GM21390 (cell line): ENCODE data around the gene MEGF9.
"Not testable (repeated sequence)": the region's sequence is repeated elsewhere in the genome, so short reads cannot be mapped to it uniquely, and the experiment has no call there.

Source experiments
- ATAC-seq: cut with Tn5 transposase; IDR thresholded peaks from one replicate; pipeline ENCODE4 v1.9.1; 2021; ENCODE audit not compliant: unreplicated experiment

Gene MEGF9

GRCh38 chr9:120714088-120714845 is at the start of gene MEGF9:
TSS of gene MEGF9 (minus strand) at chr9:120714470. CDS start at chr9:120714358, 112 bp downstream.
- ATAC-seq: peak; percentile 91

- ATAC-seq: no peak
These were observed 46.7 kb upstream of the MEGF9 start for GRCh38 chr9:120761006-120761405.

- no peak for ATAC-seq
These were observed 45.6 kb upstream of the MEGF9 start for GRCh38 chr9:120759755-120760400.

DNA sequence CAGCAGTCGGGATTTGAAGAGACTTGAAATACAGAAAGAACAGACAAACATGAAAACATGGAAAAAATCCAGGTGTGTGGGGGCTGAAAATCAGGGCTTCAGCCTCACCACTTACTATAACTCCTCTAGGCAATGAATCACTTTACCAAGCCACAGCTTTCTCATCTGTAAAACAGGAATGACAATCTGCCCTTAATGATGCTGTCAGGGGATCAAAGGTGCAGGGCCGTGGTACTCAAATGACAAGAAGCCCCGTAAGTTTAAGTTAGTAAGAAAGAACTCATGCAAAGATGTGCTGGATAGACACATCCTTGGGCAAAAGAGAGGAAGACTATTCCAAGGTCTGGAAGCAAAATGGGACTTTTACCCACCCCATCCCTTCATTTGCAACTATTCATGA is 44.3 kb upstream of the MEGF9 start:
- ATAC-seq: no peak

DNA sequence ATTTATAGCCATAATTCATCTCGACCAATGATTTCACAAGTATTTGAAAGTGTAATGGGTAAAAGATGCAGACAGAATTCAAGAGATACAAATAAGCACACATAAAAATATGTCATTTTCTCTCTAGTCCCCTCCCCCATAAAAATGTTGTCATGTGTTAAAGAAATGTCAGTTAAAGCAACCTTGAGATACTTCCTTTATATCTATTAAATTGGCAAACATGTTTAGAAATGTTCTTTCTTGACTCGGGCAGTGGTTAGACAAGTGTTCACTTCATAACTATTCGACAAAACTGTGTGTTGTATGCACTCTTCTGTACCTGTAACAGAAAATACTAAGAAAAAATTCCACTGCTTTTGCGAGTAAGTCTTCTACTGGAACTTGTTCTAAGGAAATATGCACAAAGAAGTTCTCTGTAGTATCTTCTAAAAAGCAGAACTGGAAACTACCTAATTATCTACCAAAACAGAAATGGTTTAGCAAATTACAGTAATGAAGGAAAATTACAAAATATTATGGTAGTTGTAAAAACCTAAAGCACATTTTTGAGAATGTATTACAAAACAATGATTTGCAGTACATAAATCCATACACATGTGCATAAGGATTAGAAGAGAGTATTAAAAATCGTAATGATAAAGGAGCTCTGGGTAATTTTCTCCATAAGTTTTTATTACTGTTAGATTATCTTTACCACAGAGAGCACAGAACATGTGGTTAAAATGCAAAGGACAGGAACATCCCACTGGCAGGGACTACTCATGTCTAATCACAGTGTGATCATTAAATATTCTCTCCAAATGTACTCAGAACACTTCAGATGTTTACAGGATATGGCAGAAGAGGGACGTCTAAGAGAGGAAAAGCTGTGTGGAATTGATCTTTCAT is 43.0 kb upstream of the MEGF9 start:
- ATAC-seq: no peak

- ATAC-seq: no peak
These were observed 42.3 kb upstream of the MEGF9 start for GRCh38 chr9:120756531-120756930.

GRCh38 chr9:120755810-120756434 is 41.7 kb upstream of the MEGF9 start:
- peak; percentile 51 for ATAC-seq

DNA sequence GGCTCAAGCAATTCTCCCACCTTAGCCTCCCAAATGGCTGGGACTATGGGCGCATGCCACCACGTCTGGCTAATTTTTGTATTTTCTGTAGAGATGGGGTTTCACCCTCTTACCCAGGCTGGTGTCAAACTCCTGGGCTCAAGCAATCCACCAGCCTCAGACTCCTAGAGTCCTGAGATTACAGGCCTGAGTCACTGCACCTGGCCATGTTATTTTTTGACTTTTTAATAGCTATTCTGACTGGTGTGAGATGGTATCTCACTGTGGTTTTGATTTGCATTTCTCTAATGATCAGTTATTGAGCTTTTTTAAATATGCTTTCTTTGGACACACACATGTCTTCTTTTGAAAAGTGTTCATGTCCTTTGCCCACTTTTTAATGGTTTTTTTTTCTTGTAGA is 40.8 kb upstream of the MEGF9 start:
- peak; percentile 72 for ATAC-seq

GRCh38 chr9:120750421-120750820 is 36.2 kb upstream of the MEGF9 start:
- ATAC-seq: no peak

GRCh38 chr9:120746366-120746765 is 32.1 kb upstream of the MEGF9 start:
- ATAC-seq: not testable (repeated sequence)

DNA sequence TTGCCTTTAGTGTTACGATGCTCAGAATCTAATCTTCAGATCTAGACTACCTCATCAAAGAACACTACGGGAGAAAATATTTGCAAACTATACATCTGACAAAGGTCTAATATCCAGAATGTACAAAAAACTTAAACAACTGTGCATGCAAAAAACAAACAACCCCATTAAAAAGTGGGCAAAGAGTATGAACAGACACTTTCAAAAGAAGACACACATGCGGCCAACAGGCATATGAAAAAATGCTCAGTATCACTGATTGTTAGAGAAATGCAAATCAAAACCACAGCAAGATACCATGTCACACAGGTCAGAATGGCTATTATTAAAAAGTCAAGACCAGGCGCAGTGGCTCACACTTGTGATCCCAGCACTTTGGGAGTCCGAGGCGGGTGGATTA is 31.0 kb upstream of the MEGF9 start:
- ATAC-seq: no peak

DNA sequence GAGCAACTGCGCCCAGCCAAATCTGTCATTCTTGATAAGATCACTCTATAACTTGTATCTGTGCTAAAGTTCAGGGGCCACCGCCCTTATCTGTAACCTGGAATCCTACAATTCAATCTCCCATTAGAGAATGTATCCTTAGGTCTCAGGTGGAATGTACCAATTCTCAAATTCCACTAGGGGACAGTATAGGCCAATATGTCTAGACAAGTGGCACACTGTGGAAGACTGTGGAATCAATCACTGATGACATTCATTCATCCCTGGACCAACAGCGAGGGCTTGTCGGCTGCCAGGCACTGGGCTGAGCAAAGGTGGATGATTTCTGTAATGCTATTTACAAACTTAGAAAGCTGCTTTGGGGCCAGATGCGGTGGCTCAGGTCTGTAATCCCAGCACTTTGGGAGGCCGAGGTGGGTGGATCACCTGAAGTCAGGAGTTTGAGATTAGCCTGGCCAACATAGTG is 28.7 kb upstream of the MEGF9 start:
- ATAC-seq: no peak

DNA sequence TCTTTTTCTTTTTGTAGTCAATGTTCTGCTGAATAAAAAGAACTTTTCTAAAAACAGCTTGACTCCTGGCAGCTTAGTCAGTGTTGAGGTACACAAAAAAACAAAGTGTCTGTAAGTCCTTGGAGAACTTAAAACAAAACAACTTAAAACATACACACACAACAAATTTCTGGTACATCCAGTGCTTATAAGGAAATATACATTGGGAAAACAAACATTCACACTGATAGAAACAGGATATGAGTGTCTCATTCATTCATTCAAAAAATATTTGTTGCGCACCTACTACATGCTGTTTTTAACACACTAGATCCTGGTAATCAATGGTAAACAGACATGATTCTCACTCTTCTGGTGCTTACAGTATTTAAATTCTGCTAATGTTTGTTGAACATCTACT is 27.4 kb upstream of the MEGF9 start:
- no peak for ATAC-seq

DNA sequence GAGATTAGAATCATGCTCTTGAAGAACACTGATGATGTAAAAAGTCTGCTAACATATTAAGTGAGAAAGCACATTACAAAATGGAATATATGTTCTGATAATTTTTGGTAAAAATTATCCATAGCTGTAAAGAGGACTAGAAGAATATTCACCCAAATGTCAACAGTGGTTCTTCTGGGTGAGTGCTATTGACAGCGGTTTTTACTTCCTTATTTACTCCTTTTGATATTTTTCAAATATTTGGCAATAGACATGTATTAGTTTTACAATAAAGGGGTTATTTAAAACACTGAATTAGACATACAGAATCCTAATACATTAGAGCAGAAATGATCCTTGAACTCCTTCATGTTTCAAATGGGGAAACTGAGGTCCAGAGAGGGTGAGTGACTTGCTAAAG is 26.9 kb upstream of the MEGF9 start:
- ATAC-seq: no peak

GRCh38 chr9:120740132-120740531 is 25.9 kb upstream of the MEGF9 start:
- no peak for ATAC-seq

DNA sequence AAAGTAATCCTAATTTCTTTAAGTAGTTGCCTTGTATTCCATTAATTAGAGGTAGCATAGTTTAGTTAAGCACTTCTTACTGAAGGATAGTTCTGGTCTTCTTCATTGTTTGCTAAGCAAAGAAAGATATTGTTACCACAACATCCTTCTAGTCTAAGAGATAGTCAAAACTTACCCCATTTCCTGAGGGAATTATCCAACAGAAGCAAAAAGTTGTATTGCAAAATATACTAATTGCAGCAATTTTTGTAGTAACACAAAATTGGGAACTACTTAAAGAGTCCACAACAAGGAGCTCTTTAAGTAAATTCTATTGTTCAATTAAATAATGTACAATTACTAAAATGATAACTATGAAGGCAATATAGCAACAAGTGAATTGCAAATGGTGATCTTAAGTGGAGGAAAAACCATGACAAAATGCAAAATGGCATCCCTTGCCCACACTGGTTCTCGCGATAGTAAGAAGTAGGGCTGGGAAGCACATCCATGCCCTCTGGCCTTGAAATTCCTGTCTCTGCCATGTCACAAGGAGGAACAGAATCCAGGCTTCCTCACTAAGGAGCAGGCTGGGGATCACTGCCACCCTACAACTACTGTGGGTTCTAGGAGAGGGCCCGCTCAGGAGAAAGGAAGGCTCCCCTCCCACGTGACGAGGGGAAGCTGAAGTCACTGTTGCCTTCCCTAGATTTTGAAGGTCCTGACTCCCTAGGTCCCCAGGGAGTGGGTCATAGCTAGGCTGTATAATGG is 23.3 kb upstream of the MEGF9 start:
- no peak for ATAC-seq

- no peak for ATAC-seq
These were observed 22.6 kb upstream of the MEGF9 start for GRCh38 chr9:120736881-120737280.

DNA sequence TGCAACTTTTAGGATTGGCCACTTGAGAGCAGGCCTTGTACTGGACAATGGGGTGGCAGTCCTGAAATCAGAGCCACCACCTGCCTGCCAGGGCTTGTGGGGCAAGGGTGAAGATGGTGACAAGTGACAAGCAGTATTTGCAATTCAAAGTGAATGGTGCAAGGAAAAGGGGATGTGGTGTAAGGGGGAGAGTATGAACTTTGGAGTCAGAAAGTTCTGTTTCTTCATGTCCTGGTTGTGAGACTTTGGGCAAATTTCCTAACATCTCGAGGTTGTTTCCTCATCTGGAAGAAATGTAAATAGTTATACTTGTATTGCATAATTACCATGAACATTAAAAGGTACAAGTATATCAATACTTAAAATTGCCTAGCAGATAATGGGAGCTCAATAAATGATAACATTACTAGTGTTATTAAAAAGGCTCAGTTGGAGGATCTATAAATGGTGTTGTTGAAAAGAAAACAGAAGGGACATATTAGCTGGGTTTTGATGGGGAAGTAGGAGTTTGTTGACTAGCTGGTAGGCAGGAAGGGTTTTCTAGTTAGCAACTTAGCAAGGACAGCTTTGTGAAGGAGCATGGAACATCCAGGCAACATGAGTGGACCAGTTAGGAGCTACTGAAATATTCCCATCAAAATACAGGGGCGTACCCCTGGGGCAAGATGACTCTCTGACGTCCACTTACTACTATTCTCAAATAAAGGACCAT is 21.3 kb upstream of the MEGF9 start:
- ATAC-seq: no peak

- ATAC-seq: no peak
These were observed 20.5 kb upstream of the MEGF9 start for GRCh38 chr9:120734607-120735410.
